Forelimb muscle (tissue), 1 donor: ENCODE results near the gene PITPNC1. TPM values are rescaled to one million over a fixed set of nuclear protein-coding genes. Genes with fewer than 3 reads are reported as not detected.

Experiments
- DNase-seq: peaks from one replicate; pipeline ENCODE4 v3.0.0-alpha.2; 2013; ENCODE audit warnings: low read depth
- polyA plus RNA-seq: library from polyadenylated mRNA; unstranded; fragments of 120-200 nt; gene quantifications from one replicate; pipeline ENCODE4 v1.2.1, GENCODE V29; 2013; ENCODE audit not compliant: insufficient read length

PITPNC1 gene
- polyA plus RNA-seq, 1 donor = 9.4 TPM

DNA sequence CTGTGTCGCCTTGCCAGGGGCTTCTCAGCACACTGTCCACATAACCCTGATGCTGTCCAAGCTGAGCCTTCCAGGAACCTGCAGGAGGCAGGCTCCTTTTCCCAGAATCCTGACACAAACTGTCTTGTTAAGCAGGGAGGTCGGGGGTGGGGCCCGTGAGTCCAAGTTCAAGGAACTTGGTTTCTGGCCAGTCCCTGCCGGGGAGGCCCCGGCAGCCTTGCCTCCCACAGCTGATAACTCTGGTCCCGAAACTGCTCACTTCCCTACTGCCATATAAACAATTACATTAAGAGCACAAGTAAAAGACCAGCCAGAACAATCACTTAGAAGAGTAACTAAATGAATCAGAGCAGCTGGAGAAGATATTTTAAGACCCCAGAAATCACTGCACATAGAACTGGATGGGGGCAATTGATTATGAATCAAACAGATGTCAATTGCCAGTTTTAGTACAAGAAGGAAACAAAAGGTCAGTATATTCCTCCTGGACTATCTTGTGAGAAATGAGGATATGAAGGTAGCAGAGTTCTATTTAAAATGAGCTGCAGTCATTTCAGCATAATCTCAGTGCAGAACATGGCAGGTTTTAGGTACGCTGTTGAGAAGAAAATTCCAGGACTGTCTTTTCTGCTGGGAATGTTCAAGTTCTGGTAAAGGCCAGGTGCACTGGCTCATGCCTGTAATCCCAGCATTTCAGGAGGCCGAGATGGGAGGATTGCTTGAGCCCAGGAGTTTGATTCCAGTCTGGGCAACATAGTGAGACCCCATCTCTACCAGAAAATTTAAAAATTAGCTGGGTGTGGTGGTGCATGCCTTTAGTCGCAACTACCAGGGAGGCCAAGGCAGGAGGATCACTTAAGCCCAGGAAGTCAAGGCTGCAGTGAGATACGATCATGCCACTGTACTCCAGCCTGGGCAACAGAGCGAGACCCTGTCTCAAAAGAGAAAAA lies 169.8 kb downstream of the PITPNC1 start:
- DNase-seq = no peak

DNA sequence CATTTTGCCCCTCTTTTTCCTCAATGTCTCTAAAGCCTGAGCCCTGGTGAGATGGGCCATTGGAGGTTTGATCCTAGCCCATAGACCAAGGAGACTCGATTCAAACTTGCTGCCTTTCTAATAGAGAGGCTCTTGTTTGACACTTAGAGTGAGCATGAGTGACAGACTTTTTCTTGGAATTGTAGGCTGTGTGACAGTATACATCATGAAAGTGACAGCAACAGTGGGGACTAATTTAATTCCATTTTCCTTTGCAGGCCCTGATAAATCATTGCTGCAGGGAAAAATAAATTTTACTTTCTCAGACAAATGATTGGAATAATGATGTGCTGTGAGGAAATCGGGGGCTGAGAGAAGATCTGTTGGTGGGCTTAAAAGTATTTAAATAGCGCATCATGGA lies 171.6 kb downstream of the PITPNC1 start:
- DNase-seq = no peak

DNA sequence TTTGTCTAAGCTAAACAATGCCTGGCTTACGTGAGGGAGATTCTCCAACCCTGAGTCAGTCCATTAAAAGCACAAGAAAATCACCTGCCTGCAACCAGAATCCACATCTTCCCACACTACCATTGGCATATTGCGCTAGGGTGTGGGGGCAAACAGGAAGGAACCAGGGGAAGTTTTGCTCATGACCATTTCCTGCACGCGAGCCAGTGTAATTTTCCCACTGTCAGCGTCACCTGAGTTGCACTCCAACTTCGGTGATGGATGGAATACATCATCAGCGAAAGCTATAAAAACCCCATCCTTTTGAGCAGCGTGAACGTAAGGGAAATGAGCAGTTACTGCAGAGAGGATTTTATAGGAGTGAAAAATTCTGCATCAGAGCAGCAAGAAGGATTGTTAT lies 172.7 kb downstream of the PITPNC1 start:
- no peak for DNase-seq

DNA sequence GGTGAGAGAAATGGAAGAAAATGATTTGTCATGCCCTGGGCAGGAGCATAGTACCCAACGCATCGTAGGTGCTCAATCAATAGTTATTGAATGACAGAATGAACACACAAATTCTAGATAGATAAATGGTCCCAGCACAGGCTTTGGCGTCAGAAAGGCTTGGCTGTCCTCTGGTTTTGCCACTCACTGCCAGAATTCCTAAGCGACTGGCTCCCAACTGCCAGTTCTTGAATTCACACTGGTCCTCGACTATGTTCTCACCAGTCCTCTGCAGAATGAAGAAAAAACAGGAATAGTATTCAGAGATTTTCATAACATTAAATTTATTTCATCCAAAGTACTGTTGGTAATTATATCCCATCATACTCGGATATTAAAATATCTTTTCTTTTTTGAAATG lies 177.6 kb downstream of the PITPNC1 start:
- no peak for DNase-seq

DNA sequence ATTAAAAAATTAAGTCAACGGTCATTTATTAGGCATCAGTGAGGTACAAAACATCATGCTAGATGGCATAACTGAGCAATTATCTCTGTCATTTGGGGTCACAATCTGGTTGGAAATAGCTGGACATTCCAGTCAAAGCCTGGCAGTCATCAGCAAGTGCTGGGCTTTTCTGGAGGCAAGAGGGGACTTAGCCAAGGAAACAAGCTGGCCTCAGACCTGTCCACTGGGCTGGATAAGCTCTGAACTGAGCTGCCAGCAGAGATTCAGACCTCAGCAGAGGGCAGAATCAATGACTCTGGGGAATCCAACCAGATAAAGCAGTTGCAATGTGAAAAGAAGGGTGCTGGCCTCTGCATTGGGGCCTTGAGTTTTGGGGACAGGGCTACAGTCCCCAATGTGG lies 178.8 kb downstream of the PITPNC1 start:
- DNase-seq = no peak

DNA sequence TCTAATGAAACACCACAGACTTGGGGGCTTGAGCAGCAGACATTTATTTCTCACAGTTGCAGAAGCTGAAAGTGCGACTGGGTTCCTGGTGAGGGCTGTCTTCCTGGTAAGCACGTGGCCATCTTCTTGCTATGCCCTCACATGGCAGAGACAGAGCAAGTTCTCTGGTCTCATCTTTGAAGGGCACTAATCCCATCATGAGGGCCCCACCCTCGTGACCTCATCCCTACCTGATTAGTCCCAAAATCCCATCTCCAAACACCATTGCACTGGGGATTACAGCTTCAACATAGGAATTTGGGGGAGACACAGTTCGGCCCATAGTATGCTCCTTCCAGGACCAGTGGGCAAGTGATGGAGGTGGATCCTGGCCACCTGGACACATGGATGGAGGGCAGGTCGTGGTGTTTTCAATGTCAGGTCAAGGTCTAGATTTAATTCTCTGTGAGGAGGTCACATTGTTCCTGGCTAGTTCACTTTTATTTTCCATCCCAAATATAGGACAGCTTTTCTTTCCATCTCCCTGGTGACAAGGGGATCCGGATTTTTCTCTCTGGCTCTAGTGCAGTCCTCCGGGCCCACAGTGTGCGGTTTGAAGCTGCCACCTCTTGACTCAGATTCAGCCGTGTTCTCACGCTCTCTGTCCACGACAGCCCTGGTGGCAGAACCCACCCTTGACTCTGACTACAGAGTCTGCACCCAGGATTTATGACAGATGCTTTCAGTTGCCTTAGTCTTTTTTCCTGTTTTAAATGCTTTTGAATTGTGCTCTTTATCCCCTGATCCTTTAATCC lies 180.2 kb downstream of the PITPNC1 start:
- DNase-seq = no peak

DNA sequence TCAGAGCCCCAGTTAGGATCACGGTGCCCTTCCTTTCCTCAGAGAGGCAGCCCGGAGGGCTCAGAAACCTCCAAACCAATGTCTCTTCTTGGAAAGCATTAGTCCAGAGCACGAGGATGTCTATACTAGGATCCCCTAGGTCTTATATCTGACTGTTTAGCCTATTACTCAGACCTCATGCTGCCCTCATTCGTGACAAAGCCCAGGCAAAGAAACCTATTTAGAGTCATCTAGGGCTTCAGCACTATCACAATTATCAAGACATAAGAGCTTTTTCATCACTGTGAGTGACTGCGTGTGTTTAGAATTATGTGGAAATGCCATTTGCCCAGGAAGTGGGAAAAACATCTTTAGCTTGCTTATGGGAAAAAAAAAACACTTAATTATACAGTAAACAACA lies 180.8 kb downstream of the PITPNC1 start:
- DNase-seq = no peak

DNA sequence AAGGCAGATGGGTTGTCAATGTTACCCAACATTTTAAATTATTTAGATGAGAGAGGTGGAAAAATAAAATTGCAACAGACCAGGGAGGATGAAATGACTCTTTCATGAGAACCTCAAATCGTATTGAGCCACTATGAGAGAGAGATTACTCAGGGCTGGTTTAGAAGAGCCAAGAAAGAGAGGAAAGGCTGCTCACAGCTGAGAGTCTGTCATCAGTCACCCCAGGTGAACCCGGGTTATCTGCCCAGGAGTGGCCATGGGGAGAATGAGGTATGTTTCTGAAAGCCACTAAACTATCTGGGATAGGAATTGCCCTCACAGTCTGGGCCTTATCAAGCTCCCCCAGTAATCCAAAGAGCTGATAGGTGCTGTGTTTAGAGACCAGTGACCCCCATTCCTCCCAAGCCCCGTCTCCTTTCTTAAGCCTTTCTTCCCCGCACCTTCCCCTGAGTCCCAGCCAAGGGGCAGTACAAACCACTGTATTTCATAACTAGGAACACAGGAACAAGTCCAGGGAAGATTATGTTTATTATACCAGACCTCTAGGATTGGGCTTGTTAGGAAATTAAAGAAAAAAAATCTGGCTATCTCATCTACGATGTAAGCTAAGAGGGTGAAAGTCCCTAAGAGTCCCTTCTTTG lies 181.8 kb downstream of the PITPNC1 start:
- no peak for DNase-seq

DNA sequence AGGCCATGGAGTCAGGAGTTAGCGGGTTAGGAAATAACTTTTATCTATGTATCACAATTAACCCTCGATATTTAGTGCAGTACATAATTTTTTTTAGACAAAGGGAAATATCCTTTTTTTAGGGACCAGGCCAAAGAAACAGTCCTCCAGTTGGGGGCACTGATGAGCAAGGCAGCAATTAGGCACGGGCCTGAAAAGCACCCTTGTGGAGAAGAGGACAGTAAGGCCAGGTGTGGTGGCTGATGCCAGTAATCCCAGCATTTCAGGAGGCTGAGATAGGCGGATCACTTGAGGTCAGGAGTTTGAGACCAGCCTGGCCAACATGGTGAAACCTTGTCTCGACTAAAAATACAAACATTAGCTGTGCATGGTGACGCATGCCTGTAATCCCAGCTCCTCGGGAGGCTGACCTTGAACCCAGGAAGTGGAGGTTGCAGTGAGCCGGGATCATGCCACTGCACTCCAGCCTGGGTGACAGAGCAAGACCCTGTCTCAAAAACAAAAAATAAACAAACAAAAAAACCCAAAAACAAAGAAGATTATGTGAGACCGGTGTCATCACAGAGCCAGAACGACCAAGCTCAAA lies 182.4 kb downstream of the PITPNC1 start:
- no peak for DNase-seq

DNA sequence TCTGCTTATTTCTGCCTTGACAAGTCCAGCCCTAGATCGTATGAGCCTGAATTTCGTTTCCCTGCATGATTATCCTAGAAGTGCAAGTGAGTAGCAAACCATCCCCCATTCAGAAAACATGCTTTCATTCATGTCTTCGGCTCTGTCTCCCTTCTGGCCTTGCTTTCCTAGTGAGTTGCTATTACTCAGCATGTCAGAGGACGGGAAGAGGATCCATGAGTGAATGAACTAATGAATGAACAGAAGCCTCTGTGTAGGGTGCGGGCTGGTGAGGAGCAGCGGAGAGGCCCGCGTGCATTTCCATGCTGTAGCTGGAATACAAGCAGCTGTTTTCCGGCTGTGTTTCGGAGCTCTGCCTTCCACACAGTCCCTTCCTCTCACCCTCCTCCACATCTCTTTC lies 184.9 kb downstream of the PITPNC1 start:
- no peak for DNase-seq

DNA sequence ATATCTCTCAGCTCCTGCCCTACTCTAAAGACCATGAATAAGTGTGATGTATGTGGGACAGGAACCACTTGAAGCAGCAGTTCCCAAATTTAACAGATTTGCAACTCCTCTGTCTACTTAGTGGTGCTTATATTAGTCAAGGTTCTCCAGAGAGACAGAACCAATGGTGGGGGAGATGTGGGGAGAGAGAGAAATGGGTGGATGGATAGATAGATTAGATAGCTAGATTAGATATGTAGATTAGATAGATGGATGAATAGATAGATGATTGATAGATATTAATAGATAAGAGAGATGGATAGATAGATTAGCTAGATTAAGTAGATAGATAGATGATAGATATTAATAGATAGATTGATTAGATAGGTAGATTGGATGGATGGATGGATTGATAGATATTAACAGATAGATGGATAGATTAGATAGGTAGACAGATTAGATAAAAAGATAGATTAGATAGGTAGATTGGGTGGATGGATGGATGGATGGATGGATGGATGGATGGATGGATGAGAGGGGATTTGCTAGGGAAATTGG lies 186.7 kb downstream of the PITPNC1 start:
- DNase-seq = no peak

DNA sequence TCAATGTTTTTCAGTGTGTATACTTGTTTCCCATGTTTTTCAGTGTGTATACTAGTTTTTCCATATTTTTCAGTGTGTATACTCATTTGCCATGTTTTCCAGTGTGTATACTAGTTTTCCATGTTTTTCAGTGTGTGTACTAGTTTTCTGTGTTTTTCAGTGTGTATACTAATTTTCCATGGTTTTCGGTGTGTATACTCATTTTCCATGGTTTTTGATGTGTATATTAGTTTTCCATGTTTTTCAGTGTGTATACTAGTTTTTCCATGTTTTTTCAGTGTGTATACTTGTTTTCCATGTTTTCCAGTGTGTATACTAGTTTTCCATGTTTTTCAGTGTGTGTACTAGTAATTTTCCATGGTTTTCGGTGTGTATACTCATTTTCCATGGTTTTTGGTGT lies 188.0 kb downstream of the PITPNC1 start:
- DNase-seq = no peak

DNA sequence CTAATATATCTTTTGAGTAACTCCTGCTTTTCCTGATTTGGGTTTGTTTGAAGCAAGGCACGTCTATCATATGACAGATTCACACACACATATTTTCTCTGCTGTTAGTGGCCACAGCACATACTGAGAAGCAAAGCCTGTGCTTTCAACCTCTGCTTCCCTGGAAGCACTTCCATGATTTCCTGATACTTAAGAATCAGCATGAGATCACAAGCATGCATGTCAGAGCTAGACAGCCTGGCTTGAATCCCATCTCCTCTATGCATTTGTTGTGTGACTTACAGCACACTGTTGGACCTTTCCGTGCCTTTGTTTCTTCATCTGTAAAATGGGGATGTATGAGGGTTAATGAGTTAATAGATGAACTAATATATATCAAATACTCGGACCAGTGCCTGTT lies 189.6 kb downstream of the PITPNC1 start:
- no peak for DNase-seq

DNA sequence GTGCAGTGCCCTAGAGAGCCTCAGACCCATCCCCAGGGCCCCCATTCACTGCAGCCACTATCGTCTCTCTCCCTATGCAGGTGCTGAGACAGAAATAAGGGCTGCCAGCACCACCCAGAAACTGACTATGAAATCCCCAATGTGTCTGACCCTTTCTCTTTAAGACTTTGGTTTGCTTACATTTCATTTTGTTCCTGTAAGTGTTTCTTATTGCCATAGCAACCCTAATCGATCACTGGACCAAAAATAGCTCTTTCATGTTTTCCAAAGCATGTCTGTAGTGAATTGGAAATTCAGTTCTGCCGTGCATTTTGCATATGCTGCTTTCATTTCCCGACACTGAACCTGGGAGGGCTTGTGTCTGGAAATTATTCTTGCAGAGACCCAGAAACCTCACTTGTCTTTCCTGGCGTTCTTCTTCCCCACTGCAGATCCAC lies 192.0 kb downstream of the PITPNC1 start:
- DNase-seq = no peak

DNA sequence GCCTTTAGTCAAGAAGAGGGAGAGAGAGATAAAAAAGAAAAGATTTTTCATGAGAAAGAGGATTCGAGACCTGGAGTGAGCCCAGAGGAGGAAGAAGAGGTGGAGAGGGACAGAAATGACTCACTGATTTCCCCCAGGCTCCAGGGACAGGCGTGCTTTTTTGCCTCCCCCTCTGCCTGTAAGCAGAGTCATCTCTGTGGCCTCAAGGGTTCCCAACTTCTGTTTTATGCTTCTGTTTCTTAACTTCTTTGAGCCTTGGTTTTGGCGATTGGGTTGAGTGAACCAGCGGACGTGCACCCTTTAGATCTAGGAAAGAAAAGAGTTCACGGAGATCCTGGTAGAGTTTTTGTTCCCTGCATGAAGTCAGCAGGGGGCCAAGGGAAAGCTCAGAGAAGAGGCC lies 192.8 kb downstream of the PITPNC1 start:
- no peak for DNase-seq

DNA sequence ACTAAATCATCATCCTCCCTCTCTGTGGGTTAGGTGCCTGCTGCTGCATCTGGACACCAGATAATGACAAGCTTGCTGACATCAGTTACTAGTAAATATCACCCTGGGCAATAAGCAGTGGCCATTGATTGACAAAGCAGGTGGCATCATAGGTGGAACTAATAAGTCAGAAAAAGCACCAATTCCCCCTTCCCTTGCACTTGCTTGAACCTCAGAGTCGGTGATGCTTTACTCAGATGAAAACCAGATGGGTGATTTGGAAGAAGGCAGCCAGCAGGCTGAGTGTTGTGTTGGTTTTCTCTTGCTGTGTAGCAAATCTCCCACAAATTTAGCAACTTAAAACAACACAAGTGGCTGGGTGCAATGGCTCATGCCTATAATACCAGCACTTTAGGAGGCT lies 193.7 kb downstream of the PITPNC1 start:
- no peak for DNase-seq

DNA sequence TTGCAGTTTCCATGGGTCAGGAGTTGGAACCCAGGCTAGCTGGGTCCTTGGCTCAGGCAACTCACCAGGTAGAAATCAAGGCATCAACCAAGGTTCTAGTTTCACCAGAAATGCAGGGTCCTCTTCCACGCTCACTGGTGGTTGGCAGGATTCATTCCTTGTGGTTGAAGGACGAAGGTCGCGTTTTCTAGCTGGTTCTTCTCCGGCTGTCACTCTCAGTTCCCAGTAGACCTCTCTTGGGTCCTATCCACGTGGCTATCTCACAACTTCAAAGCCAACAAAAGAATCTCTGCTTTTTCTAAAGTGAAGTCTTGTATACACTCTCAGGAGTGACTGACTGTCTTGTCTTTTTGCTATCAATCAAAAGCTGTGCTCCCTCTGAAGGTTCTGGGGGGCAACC lies 194.4 kb downstream of the PITPNC1 start:
- DNase-seq = no peak

DNA sequence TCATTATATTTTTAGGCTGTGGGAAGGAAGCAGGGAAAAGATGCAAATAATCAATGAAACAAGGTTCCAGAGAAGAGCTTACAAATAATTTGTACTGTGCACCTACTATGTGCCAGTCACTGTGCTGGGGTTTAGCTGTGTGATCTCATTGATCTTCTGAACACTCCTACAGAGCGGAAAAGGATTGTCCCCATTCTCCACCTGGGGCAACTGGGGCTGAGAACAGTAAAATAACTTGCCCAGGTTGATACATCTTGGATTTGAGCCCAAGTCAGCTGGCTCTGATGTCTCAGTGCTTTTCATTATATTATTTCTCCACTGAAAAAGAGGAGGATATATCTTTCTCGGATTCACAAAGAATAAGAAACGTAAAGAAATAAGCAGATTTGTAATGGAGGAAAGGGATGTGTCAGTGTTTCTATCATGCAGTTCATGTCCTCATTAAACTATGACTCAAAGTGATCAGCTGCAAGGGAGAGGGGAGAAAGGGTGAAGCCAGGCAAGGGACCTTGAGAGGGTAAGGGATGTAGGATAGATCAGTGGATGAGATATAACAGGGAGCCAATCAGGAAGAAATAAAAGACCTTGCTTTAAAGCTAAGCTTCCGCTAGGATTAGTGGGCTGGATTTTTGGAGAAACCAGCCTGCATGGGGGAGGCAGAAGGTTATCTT lies 197.0 kb downstream of the PITPNC1 start:
- no peak for DNase-seq

DNA sequence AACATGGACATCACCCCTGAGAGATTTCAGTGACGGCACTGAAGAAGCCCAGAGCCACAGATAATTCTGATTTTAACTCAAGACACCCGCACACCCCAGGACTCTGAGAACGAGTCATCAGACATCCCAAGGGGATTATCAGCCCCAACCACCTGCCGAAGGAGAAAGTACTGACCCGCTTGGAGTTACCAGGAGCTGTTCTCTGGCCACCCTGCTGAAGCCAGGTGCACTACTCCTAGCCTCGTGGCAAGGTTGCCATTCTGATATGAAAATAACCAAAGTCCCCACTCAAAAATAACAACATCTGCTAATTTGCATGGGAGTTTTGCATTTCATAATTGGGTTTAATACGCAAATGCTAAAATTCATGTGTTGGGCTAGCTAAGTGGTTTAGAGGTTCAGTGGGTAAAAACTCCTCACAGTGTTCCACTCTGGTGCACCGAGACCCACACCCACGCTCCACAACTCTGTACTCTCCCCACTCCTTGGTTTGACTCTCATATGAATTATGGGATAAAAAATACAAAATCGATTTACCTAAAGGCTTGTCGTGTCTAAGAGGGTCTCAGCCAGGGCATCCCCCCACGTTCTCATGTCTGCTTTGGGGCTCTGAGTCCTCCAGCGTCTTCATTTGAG lies 197.7 kb downstream of the PITPNC1 start:
- no peak for DNase-seq

DNA sequence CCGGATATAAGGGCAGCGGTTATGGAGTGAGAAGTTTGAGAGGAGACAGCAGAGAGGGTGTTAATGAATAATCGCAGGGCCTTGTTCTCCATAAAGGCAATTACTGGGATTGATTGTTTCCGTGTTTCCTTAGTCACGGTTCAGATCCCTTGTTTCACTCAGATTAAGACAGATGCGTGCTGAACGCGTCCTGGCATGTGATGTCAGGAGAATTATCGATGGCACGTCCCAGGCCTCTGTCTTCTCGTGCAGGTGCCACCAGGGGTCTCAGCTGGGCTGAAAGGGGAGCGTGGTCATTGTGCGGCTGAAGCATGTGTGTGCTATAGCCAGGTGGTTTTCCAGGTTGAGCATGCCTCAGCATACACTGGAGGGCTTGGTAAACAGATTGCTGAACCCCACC lies 198.2 kb downstream of the PITPNC1 start:
- DNase-seq = no peak
